GM21390 (cell line): ENCODE results near the gene CPLX1.
"Not testable (repeated sequence)": the region's sequence is repeated elsewhere in the genome, so short reads cannot be mapped to it uniquely, and the experiment has no call there.

Experiments
- ATAC-seq: cut with Tn5 transposase; IDR thresholded peaks from one replicate; pipeline ENCODE4 v1.9.1; 2021; ENCODE audit not compliant: unreplicated experiment

CPLX1 gene

GRCh38 chr4:761739-762138 is 64.2 kb downstream of the CPLX1 start:
- no peak for ATAC-seq

DNA sequence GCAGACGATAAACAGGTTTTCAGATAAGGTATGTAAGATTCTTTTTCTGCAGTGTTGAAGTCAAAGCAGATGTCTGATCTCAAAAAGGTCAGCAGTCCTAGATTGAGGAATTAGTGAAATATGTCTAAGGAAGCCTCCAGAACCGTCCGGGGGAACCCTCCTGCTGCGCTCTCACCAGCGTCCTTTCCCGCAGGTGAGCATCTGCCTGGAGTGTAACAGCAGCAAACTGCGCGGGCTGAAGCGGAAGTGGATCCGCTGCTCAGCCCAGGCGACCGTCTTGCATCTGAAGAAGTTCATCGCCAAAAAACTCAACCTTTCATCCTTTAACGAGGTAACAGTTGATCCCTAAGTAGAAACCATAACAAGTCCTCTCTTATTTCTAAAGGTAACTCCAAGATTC is 64.8 kb downstream of the CPLX1 start:
- ATAC-seq = no peak

GRCh38 chr4:760616-761015 is 65.3 kb downstream of the CPLX1 start:
- no peak for ATAC-seq

- not testable (repeated sequence) for ATAC-seq
These were observed 66.1 kb downstream of the CPLX1 start for GRCh38 chr4:759810-760209.

DNA sequence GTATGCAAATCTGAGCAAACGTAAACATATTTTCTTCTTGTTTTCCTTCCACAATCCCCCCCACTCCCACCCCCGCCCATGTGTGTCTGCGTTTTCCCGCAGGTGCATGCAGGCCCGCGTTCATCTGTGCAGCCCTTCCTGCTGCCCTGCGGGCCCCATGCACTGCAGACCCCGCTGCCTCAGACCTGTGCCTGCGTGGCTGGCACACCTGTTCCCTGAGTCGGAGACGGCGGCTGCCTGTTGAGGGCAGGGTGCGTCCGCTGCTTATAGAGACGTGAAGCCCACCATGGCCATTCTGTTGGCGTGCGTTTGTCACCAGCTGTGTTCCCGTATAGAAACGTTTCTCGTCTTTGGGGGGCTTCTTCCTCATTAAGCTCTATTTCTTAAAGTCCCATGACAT is 68.8 kb downstream of the CPLX1 start:
- ATAC-seq = no peak

DNA sequence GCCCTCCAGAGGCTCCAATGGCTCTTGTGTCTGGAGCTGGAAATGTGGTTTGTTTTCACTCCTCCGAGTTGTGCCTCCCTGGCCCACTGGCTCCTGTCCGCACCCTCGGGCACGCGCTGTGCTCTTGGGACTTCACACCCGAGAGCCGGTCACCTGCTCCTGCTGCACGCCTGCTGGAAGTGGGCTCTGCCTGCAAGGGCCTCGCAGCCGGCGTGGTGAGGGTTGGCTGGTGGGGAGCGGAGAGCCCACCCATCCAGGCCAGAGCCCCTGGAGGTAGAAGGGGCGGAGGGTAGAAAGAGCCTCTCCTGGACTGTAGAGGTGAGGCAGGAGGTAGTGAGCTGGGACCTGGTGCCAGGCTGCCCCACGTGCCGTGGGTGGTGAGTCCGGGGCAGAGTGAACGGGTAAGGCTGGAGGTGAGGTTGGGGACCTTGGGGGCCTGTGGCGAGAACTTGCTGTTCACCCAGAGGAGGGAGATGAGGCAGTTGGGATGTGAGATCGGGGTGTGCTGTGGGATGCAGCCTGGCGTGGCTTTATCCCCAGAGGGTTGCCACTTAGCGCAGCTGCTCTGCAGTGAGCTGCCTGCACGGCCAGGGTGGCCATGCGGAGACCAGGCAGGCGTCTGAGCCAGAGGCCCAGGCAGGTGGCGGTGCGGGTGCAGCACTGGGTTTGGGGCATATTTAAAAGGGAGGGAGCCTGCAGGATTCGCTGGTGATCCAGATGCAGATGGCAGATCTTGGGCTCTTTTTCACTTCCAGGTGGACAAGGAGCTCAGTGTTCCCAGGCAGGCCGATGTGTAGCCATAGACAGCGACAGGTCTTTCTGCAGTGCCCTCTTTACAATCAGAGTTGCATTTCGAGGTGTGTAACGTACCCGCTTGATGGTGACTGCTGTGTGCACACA is 71.5 kb downstream of the CPLX1 start:
- no peak for ATAC-seq

GRCh38 chr4:753186-753585 is 72.7 kb downstream of the CPLX1 start:
- not testable (repeated sequence) for ATAC-seq

DNA sequence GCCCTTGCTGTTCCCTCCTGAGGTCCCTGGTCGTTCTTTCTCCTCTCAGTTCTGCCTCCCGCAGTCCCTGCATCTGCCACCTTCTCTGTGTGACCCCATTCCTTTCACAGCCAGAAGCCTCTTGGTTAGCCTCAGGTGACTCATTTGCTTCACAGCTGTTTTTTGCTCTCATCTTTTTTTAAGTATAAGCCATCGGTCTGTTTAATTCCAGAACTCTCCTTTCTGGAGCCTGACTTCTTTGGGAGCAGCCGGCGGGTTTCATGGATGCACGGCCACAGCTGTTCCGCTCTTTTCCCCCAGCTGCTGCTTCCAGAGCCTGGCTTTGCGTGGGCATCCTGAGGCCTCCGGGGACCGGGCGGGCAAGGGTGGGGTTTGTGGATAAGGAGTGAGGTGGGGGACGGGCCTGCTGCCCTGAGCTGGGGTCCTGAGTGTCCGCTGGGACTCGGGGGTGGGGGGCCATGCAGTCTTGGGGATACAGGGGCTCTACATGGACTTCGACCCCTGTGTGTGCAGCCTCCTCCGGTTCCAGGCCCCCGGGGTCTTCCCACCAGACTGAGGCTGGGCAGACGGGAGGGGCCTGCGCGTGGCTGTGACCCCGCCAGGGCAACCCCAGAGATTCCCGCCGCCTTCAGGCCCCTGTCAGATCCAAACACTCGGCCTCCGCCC is 73.6 kb downstream of the CPLX1 start:
- no peak for ATAC-seq

- ATAC-seq = no peak
These were observed 74.3 kb downstream of the CPLX1 start for GRCh38 chr4:751676-752075.

DNA sequence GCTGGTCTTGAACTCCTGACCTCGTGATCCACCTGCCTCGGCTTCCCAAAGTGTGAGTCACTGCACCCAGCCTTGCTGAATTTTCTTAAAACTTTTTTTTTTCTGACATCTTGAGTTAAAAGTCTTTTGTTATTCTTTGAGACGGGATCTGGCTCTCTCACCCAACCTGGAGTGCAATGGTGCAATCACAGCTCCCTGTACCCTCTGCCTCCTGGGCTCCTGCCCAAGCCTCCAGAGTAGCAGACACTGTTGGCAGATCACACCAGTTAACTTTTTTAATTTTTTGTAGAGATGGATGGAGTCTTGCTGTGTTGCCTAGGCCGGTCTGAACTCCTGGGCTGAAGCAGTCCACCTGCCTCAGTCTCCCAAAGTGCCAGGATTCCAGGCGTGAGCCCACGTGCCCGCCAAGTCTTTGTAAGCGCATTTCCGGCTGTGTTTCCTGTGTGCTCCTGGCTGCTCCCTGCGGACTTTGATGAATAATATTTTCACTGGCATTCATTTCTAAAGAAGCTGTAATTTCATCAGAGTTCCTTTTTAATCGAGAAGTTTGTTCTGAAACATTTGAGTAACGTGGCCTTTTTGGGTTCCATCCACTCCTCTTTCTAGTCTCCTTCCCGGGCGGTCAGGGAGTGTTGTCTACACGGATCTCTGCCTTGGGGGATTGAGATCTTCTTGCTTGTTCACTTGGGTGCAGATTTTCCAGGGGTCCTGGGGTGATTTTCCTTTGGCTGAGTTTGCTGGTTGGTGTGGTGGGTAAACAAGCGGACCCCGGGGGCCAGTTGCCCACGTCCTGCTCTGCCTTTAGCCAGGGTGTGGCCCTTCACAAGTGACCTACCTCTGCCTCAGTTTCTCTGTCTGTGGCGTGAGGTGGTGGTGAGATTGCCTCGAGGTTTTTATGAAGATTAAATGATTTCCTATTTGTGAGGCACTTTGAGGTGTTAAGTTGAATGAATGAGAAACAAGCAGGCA is 75.9 kb downstream of the CPLX1 start:
- no peak for ATAC-seq

- no peak for ATAC-seq
These were observed 77.5 kb downstream of the CPLX1 start for GRCh38 chr4:748461-748860.

- no peak for ATAC-seq
These were observed 78.3 kb downstream of the CPLX1 start for GRCh38 chr4:747546-748170.

GRCh38 chr4:744212-744841 is 81.6 kb downstream of the CPLX1 start:
- no peak for ATAC-seq

- ATAC-seq = no peak
These were observed 82.3 kb downstream of the CPLX1 start for GRCh38 chr4:743463-744211.

- no peak for ATAC-seq
These were observed 83.1 kb downstream of the CPLX1 start for GRCh38 chr4:742742-743311.

DNA sequence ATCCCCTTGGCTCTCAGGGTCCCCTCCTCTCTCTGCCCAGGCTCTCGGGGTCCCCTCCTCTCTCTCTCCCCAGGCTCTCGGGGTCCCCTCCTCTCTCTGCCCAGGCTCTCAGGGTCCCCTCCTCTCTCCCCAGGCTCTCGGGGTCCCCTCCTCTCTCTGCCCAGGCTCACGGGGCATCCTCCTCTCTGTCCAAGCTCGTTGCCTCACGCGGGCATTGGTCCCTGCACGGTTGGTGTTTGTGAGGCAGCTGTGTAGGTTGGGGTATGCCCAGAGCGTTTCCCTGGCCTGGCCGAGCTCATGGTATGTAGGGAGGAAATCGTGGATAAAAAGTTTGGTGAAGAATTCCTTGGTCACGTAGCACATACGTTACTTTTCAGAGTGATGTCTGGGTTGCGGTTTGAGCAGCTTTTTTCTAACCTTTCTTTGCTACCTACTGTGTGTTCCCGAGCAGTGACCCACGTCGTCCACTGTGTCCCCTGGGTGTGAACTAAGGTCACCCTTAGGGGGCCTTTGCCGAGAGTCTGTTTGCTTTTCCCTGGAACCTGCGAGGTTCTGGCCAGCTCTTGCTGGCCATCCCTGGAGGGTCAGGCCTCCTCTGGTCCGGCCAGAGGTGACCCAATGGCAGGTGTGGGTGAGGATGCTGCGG is 83.7 kb downstream of the CPLX1 start:
- no peak for ATAC-seq

GRCh38 chr4:740656-741282 is 85.2 kb downstream of the CPLX1 start:
- ATAC-seq = no peak

GRCh38 chr4:740011-740410 is 85.9 kb downstream of the CPLX1 start:
- no peak for ATAC-seq
